ENCODE measurements around the gene COMMD1. TPM values are rescaled to one million over a fixed set of nuclear protein-coding genes. Genes with fewer than 3 reads are reported as not detected.
A peak's percentile ranks its signal among the peaks of the same experiment; 100 is the strongest.
"Not testable (repeated sequence)": the region's sequence is repeated elsewhere in the genome, so short reads cannot be mapped to it uniquely, and the experiment has no call there.

COMMD1 gene
- total RNA-seq: 16.5 TPM

DNA sequence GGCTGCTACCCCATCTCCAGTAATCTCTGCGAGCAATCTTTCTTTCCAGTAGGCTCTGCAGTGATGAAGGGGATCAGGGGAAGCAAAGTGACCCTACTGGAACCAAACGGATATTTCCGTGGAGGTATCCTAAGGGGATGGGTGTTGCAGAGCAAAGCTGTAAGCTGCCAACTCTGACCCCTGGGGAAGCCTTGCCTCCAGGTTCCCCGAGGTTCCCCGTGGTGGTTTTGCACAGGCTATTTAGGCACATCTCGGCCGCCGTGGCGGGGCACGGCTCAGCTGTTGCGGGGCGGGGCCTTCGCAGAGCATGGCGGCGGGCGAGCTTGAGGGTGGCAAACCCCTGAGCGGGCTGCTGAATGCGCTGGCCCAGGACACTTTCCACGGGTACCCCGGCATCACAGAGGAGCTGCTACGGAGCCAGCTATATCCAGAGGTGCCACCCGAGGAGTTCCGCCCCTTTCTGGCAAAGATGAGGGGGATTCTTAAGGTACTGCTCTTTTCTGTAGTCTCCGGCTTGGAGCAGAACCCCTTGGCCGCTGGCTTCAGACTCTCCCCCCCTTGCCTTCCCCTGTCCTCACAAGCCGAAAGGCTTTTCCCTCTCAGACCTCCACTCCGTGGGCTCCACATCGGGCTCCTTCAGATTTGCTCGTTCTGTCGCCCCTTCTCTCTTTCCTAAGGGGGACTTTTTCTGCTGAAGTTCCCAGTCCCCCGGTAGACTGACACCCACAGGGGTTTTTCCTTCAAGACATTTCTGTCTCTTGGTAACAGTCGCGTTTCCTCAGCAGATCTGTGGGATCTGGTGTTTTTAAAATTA is at the start of gene COMMD1:
Gene COMMD1, plus strand, starts transcription at position 303 of the 814 bp plus-strand sequence. Its CDS starts 5 bp downstream, at position 308.
- ATAC-seq (peak; percentile 98), DNase-seq (ENCODE audit: low spot score) (peak; percentile 88)

DNA sequence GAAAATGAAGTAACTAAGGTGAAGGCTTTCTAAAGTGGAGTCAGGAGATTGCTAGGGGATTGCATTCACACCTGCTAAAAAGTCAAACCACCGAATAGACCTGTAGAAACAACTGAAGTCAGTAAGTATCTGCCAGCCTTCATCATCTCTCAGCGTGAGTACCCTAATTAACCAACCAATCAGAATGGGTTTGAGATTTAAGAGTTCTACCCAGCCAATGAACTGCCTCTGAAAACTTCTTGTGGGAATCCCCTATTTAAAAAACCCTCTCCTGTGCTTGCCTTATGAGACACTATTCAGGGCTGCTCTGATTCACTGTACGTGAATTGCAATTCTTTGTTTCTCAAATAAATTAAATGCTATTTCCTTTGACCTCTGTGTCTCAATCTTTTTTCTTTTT is 48.2 kb upstream of the COMMD1 start:
- ATAC-seq (no peak), DNase-seq (ENCODE audit: low spot score) (no peak)

DNA sequence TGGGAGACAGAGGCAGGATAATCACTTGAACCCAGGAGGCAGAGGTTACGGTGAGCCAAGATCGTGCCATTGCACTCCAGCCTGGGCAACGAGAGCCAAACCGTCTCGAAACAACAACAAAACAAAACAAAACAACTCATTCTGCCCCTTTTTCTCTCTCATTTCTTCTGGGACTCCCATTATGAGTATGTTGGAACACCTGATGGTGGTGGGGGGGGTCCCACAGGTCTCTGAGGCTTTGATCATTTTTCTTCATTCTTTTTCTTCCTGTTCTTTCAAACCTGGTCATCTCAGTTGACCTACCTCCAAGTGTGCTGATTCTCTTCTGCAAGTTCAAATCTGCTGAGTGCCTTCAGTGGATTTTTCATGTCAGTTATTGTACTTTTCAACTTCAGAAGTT is 43.4 kb upstream of the COMMD1 start:
- ATAC-seq: no peak
- DNase-seq (ENCODE audit: low spot score): no peak

DNA sequence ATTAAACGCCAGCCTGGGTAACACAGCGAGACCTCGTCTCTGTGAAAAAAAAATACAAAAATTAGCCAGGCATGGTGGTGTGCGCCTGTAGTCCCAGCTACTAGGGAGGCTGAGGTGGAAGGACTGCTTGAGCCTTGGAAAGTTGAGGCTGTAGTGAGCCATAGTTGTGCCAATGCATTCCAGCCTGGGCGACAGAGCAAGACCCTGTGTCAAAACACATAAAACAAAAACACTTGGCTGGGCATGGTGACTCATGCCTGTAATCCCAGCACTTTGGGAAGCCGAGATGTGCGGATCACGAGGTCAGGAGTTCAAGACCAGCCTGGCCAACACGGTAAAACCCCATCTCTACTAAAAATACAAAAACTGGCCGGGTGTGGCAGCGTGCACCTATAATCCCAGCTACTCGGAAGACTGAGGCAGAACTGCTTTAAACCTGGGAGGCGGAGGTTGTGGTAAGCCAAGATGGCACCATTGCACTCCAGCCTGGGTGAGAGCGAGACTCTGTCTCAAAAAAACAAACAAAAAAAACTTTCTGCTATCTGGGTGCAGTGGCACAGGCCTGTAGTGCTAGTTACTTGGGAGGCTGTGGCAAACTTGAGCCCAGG is 38.9 kb upstream of the COMMD1 start:
- ATAC-seq; DNase-seq (ENCODE audit: low spot score): not testable (repeated sequence)

DNA sequence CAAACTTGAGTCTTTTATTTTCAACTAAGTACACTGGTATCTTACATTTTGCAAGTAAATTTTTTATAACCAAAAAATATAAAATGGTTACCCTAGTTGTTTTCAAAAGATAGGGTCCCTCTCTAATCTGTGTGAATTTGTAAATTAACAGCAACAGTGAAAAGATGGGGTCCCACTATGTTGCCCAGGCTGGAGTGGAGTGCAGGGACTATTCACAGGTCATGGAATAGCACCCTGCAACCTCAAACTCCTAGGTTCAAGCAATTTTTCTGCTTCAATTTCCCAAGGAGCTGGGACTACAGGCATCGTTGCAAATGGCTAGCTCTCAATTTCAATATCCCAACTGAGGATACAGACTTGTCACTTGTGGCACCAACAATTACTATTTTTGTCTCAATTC is 29.1 kb upstream of the COMMD1 start:
- DNase-seq (ENCODE audit: low spot score): no peak
- no peak for ATAC-seq

DNA sequence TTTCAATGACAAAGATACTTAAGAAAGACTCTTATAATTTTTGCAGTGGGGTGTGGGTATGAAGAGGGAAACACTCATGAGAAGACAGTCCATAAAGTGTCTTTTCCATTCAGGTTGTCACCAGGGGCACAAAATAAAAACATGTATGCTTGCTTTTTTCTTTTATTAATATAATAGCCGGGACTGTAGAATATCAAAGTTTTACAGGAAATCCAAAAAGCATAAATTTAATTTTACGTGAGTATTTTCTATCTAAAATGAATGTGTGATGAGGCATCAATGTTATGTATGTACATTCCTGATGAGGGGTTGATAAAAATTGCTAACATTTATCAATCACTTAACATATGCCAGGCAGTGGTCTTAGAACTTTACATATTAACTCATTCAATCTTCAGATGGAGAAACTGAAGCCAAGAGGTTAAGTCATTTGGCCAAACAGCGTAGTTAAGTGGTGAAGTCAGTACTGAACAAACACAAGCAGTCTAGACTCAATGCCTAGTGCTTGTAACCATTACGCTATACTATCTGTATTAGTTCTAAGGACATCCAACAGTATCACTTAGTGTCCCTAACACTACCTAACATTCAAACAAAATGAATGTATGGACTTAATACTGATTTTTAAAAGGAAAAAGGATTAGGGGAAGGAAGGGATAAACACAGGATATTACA is 27.8 kb upstream of the COMMD1 start:
- no peak for DNase-seq (ENCODE audit: low spot score)
- ATAC-seq: no peak

DNA sequence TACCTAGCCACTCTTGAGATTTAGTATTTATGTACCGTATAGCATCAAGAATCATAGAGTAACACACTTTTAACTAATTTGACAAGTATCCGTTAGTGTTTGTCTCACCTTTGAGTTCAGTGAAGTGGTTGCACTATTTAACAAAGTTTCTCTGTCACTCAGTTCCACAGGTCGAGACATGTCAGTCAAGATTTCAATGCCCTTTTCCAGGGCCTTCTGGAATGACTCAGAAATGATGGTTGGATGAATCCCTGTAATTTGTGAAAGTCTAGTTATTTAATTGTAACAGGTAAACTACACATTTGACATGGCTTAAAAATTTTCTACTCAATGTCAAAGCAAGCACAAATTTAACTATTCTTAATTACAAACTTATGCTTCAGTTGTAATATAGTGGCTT is 26.7 kb upstream of the COMMD1 start:
- DNase-seq (ENCODE audit: low spot score): no peak
- ATAC-seq: no peak

DNA sequence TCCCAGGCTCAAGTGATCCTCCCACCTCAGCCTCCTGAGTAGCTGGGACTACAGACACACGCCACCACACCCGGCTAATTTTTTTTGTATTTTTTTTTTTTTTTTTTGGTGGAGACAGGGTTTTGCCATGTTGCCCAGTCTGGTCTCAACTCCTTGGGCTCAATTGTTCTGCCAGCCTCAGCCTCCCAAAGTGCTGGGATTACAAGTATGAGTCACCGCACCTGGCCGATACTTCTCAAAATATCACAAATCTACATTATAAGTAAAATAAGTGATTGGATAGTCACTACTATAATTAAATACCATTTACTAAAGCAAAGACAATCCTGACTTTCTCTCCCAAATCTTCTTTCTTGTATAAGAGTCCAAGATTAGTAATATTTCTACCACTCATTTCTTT is 26.1 kb upstream of the COMMD1 start:
- not testable (repeated sequence) for ATAC-seq; DNase-seq (ENCODE audit: low spot score)

DNA sequence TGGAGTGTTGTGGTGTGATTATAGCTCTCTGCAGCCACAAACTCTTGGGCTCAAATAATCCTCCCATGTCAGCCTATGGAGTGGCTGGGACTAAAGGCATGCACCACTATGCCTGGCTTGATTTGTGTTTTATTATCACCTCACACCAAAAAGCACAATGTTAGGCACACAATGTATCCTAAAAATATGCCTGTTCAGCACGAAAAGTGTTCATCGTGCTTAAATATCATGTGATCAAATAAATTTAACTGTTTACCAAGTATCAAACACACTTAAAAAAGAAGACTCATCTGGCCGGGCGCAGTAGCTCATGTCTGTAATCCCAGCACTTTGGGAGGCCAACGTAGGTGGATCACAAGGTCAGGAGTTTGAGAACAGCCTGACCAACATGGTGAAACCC is 22.6 kb upstream of the COMMD1 start:
- ATAC-seq (no peak), DNase-seq (ENCODE audit: low spot score) (no peak)

DNA sequence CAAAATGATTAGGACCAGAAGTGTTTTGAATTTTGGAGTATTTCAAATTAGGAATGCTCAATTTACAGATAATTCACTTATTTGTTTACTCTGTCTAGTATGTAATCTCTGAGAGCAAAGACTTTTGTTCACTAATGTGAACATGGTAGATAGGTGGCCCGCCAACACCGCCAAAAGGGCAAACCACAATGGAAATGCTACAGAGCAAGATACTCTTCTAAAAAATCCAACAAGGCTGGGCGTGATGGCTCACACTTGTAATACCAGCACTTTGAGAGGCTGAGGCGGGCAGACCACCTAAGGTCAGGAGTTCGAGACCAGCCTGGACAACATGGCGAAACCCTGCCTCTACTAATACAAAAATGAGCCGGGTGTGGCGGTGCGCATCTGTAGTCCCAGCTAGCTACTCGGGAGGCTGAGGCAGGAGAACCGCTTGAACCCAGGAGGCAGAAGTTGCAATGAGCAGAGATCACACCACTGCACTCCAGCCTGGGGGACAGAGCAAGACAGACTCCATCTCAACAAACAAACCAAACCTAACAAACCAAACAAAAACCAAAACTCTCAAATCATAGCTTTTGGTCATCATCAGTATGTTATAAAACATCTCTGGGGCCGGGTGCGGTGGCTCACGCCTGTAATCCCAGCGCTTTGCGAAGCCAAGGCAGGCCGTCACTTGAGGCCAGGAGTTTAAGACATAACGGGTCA is 19.4 kb upstream of the COMMD1 start:
- DNase-seq (ENCODE audit: low spot score) (no peak), ATAC-seq (no peak)

DNA sequence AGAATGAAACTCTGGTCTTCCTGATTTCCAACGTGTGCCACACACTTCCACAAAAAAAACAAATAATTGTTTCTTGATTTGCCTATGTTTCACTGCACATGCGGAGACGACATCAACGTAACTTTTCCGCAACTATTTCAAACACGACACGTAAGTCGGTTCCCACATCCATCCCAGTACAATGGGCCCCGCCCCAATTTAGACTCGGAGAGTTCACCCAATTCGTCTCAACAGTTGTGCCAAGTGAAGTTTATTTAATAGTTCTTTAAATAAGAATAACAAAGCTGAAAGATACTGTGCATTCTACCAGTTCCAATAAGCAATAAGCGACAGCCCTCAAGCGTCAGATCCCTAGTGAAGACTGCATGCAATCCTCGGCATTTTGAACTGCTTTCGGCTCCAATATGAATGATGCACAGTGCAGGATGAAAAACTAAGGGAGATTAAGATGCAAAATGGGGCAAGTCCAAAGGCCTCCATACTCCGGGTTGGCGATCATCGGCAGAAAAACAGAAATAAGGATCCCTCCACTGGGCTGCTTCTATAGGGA is 17.7 kb upstream of the COMMD1 start:
- no peak for DNase-seq (ENCODE audit: low spot score)
- ATAC-seq: peak; percentile 24

DNA sequence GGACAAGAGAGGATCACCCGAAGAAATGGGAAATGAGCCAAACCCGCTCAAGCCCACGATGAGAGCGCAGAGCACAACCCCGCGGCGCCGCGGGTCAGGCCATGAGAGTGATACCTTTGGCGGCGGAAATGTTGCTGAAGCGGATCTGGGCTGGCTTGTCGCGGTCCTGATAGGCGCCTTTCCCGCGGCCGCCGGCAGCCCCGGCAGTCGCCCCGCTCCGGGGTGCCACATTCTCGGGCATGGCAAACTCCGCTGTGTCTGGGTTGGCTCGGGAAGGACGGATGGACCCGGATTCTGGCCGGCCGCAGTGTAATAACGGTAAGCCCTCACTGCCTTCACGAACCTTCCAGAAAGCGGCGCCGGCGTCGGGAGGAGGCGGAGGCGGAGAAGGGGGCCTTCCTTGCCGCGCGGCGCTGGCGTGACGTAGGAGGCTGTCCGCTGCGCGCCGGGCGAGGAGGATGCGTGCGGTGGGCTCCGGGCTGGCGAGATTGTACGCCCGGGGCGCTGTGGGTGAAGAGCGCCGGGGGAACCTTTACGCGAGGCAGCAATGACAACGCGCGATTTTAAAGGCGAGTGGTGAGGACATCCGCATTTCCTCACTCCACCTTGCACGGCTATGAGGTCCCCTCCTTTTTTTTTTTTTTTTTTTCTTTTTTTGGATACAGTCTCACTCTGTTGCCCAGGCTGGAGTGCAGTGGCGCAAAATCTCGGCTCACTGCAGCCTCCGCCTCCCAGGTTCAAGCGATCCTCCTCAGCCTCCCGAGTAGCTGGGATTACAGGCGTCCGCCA is 17.0 kb upstream of the COMMD1 start, which contains the start of gene CCT4:
Gene CCT4, minus strand, starts transcription at position 390 of the 789 bp plus-strand sequence. Its CDS starts 149 bp downstream, at position 241.
- ATAC-seq (peak; percentile 94), DNase-seq (ENCODE audit: low spot score) (peak; percentile 92)

DNA sequence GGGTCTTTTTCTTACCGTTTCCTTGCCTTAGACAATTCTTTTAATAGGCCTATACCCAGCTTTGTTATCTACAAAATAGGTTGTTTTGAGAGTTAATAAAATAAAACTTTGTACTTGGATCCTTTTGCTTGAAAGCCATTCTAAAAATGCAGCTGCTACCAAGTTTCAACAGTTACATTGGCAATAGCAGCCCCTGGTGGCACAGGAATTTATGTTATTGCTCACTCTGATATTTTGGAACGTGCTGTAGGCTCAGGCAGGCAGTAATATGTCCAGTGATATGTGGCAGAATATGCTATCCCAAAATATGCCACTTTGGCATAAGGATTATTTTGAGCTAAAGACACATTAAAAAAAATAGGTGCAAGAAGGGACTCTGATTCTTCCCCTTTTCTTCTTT is 6.7 kb upstream of the COMMD1 start:
- ATAC-seq: peak; percentile 84
- DNase-seq (ENCODE audit: low spot score): no peak

DNA sequence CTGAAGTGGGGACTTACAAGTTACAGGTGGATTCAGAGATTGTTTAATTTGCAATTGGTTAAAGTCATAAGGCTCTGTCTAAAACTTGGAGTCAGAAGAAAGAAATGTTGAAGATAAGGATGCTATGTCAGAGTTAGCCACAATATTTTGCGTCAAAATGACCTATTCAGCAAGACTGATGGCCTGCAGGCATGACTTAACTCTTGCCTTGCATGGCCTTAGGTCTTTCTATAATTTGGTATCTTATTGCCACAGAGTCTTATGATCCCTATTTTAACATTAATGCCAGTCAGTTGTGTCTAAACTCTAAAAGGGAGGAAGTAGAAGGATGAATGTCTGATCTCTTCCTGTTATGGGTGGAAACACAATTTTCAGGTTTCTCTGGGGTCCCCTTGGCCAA is 5.2 kb upstream of the COMMD1 start:
- ATAC-seq: no peak
- no peak for DNase-seq (ENCODE audit: low spot score)

DNA sequence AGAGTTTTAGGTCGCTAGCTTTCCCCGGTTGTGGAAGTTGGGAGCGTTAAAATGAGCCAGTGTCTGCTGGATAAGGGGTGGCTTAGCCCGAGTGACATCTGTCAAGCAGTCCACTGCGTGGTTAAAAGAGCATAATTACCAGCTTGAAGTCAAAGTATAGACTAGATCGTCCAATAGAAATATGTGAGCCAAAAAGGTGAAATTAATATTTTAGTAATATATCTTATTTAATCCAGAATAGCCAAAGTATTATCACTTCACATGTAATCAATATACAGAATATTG is 654 bp downstream of the COMMD1 start:
- peak; percentile 33 for ATAC-seq
- DNase-seq (ENCODE audit: low spot score): no peak

DNA sequence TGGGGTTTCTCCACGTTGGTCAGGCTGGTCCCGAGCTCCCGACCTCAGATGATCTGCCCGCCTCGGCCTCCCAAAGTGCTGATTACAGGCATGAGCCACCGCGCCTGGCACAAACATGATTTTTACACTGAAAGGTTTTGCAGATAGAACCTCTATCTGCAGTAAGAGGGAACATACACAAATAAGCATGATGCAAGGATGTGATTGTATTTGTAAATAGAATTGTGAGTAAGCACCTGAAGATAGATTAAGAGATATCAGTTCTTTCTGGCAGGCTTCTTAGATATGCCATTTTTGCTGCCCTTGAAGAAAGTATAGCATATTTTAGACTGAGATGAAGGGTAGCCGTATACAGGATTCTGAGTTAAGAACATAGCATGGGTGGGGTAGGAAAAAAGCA is 3.6 kb downstream of the COMMD1 start:
- DNase-seq (ENCODE audit: low spot score) (no peak), ATAC-seq (no peak)

DNA sequence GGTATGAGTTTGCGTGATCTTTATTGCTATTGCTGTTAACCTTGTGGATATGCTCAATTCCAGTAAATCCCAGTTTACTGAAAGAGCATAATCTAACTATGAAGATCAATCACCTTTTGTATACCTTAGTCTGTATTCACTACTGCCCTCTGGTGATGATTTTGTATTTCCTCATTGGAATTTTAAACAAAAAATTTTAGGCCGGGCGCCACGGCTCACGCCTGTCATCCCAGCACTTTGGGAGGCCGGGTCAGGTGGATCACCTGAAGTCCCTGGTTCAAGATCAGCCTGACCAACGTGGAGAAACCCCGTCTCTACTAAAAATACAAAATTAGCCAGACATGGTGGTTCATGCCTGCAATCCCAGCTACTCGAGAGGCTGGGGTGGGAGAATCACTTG is 5.1 kb downstream of the COMMD1 start:
- peak; percentile 52 for ATAC-seq
- no peak for DNase-seq (ENCODE audit: low spot score)

DNA sequence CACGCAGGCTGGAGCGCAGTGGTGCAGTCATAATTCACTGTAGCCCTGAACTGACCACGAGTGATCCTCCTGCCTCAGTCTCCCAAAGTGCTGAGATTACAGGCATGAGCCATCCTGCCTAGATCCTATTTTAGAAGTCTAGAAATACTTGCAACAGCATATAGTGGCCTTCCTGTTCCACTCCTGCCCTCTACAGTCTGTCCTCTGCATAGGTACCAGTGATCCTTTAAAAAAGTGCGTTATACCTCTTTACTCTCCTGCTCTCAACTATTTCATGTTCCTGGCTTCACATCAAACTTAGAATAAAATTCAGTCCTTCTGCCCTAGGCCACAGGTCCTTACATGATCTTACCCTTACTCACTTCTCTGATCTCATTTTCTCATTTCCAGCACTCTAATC is 6.0 kb downstream of the COMMD1 start:
- DNase-seq (ENCODE audit: low spot score) (no peak), ATAC-seq (peak; percentile 45)

DNA sequence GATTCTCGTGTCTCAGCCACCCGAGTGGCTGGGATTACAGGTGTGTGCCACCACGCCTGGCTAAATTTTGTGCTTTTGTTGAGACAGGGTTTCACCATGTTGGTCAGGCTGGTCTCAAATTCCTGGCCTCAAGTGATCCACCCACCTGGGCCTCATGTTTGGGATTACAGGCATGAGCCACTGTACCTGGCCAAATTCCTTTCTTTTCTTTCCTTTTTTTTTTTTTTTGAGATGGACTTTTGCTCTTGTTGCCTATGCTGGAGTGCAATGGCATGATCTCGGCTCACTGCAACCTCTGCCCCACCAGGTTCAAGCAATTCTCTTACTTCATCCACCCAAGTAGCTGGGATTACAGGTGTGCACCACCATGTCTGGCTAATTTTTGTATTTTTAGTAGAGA is 9.3 kb downstream of the COMMD1 start:
- ATAC-seq: peak; percentile 17
- not testable (repeated sequence) for DNase-seq (ENCODE audit: low spot score)

DNA sequence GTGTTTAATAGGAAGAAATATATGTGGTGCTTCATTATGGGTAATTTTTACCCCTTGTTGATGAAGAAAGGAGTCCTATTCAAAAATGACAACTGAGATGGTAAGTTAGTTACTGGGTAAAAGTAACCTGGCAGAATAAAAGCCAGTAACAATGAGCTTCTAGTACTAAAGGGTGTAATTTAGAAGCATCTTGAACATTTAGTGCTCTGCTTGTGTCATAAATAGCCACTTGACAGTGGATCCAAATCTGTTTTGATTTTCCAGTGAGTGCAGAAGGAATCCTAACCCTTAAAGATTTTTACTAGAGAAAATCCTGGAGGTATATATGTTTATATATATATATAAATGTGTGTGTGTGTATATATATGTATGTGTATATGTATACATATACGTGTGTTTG is 15.1 kb downstream of the COMMD1 start:
- ATAC-seq (no peak), DNase-seq (ENCODE audit: low spot score) (no peak)

Data from left lobe of liver (tissue), 2 donors.